ENCODE measurements around the gene CLEC16A.

CLEC16A gene

DNA sequence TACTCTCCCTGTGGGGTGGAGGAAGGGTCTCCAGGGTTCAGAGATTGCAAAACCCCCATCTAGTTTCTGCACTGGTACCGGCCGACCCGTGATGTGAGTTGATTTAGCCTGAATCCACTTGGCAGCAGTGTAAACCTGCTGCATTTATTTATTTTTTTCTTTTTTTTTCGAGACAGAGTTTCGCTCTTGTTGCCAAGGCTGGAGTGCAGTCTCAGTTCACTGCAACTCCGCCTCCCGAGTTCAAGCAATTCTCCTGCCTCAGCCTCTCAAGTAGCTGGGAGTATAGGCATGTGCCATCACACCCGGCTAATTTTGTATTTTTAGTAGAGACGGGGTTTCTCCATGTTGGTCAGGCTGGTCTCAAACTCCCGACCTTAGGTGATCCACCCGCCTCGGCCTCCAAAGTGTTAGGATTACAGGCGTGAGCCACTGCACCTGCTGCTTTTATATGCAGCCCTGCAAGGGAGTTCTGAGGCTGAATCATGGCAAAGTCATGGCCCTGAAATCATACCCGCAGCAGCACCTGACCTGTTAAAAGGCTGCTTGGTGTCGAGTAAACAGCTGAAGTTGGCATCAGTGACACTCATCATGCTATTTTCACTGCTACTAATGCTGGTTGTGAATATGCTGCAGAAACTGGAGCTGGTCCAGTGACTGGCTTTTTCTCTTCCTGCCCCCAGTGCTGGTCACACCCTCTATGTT lies 23.5 kb upstream of the CLEC16A start:
- Histone ChIP-seq H3K4me3 (replicated peaks; ENCODE audit: insufficient read depth, low read length) (no peak overlapping the region), H3K27me3 (ENCODE audit: insufficient read depth, poor library complexity, severe bottlenecking) (no peaks in the 10 kb centered on the region), H3K27ac (replicated peaks) (no peak overlapping the region)
- TF ChIP-seq, protein P1, sequence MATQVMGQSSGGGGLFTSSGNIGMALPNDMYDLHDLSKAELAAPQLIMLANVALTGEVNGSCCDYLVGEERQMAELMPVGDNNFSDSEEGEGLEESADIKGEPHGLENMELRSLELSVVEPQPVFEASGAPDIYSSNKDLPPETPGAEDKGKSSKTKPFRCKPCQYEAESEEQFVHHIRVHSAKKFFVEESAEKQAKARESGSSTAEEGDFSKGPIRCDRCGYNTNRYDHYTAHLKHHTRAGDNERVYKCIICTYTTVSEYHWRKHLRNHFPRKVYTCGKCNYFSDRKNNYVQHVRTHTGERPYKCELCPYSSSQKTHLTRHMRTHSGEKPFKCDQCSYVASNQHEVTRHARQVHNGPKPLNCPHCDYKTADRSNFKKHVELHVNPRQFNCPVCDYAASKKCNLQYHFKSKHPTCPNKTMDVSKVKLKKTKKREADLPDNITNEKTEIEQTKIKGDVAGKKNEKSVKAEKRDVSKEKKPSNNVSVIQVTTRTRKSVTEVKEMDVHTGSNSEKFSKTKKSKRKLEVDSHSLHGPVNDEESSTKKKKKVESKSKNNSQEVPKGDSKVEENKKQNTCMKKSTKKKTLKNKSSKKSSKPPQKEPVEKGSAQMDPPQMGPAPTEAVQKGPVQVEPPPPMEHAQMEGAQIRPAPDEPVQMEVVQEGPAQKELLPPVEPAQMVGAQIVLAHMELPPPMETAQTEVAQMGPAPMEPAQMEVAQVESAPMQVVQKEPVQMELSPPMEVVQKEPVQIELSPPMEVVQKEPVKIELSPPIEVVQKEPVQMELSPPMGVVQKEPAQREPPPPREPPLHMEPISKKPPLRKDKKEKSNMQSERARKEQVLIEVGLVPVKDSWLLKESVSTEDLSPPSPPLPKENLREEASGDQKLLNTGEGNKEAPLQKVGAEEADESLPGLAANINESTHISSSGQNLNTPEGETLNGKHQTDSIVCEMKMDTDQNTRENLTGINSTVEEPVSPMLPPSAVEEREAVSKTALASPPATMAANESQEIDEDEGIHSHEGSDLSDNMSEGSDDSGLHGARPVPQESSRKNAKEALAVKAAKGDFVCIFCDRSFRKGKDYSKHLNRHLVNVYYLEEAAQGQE (IDR thresholded peaks at IDR 0.05; ENCODE audit: insufficient replicate concordance, low read depth): no peak
- TF ChIP-seq POLR2AphosphoS5 (IDR thresholded peaks at IDR 0.05; ENCODE audit: low read depth) (no peak), GABPA (IDR thresholded peaks at IDR 0.05; ENCODE audit: low read depth) (no peak), SPI1 (IDR thresholded peaks at IDR 0.05; ENCODE audit: borderline replicate concordance, low read depth) (no peak)
- TF ChIP-seq, protein P2, sequence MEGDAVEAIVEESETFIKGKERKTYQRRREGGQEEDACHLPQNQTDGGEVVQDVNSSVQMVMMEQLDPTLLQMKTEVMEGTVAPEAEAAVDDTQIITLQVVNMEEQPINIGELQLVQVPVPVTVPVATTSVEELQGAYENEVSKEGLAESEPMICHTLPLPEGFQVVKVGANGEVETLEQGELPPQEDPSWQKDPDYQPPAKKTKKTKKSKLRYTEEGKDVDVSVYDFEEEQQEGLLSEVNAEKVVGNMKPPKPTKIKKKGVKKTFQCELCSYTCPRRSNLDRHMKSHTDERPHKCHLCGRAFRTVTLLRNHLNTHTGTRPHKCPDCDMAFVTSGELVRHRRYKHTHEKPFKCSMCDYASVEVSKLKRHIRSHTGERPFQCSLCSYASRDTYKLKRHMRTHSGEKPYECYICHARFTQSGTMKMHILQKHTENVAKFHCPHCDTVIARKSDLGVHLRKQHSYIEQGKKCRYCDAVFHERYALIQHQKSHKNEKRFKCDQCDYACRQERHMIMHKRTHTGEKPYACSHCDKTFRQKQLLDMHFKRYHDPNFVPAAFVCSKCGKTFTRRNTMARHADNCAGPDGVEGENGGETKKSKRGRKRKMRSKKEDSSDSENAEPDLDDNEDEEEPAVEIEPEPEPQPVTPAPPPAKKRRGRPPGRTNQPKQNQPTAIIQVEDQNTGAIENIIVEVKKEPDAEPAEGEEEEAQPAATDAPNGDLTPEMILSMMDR (IDR thresholded peaks at IDR 0.05; ENCODE audit: insufficient read depth, low read length): no peak
- no peak for DNase-seq (ENCODE audit: low read depth in 1 of 2, low spot score in 1 of 2)

DNA sequence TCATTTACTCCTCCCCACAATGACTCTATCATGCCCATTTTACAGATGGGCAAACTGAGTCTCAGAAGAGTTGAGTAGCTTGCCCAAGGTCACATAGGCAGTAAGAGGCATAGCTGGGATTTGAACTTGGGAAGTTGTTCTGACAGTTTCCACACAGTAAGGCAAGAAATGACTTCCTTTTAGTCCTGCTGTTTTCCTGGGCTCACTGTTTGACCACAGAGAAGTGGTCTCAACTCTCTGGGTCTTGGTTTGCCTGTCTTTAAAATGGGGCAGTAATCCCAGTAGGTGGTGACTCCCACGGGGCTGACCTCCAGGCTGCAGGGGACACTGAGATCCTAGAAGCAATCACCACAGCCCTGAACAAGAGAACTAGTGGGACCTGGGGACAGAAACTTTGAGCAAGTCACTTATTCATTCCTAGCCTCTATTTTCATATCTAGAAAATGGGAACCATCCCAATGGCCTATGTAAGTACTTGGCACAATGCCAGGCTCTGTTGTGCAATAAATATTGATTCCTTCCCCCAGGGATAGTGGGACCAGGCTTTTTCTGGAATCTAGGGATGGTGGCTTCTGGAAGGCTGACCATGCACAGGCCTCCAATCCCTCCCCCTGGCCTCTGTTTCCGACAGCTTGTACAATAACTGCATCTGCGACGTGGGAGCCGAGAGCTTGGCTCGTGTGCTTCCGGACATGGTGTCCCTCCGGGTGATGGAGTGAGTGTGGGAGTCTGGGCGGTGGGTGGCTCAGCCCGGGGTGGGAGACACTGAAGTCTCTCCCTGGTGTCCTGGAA lies 22.6 kb upstream of the CLEC16A start:
- Histone ChIP-seq H3K27ac (replicated peaks) (no peak overlapping the region), H3K4me3 (replicated peaks; ENCODE audit: insufficient read depth, low read length) (no peak overlapping the region), H3K27me3 (ENCODE audit: insufficient read depth, poor library complexity, severe bottlenecking) (no peaks in the 10 kb centered on the region)
- no peak for TF ChIP-seq POLR2AphosphoS5 (IDR thresholded peaks at IDR 0.05; ENCODE audit: low read depth)
- TF ChIP-seq, protein P2 (IDR thresholded peaks at IDR 0.05; ENCODE audit: insufficient read depth, low read length): no peak
- TF ChIP-seq, protein P1 (IDR thresholded peaks at IDR 0.05; ENCODE audit: insufficient replicate concordance, low read depth): no peak
- TF ChIP-seq SPI1 (IDR thresholded peaks at IDR 0.05; ENCODE audit: borderline replicate concordance, low read depth): no peak
- TF ChIP-seq GABPA (IDR thresholded peaks at IDR 0.05; ENCODE audit: low read depth): no peak
- no peak for DNase-seq (ENCODE audit: low read depth in 1 of 2, low spot score in 1 of 2)

DNA sequence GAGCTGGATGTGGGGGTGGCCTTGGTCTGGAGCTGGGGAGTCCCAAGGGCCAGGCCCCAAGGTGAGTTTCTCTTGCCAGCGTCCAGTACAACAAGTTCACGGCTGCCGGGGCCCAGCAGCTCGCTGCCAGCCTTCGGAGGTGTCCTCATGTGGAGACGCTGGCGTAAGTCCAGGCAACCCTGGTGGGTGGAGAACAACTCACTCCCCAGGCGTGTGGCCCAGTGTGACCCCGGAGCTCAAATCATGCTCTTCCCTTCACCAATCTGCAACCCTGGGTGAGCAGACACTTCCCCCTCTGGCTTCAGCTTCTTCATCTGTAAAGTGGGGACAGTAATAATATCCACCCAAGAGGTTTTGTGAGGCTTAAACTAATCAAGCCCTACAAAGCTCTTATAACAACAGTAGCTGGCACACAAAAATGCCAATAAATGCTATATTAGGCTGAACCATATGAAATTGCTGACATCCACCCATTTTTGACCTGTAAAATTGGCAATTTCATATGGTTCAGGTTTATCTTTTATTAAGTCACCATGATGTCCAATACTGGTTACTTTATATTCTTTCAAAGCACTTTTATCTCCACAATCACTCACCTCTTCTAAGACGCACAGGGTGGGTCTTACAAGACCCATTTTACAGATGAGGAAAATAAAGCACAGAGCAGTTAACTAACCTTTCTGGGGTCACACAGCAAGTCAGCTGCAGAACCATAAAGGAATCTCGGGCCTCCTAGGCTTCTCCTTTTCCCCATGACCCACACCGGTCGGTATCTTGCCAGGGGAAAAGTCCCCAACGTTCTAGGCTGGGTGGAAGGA lies 21.8 kb upstream of the CLEC16A start:
- Histone ChIP-seq H3K27me3 (ENCODE audit: insufficient read depth, poor library complexity, severe bottlenecking) (no peaks in the 10 kb centered on the region), H3K27ac (replicated peaks) (no peak overlapping the region), H3K4me3 (replicated peaks; ENCODE audit: insufficient read depth, low read length) (no peak overlapping the region)
- peak in 1 of 2 experiments; percentile 34 for DNase-seq (ENCODE audit: low read depth in 1 of 2, low spot score in 1 of 2)
- TF ChIP-seq, protein P1 (IDR thresholded peaks at IDR 0.05; ENCODE audit: insufficient replicate concordance, low read depth): no peak
- no peak for TF ChIP-seq POLR2AphosphoS5 (IDR thresholded peaks at IDR 0.05; ENCODE audit: low read depth)
- TF ChIP-seq, protein P2 (IDR thresholded peaks at IDR 0.05; ENCODE audit: insufficient read depth, low read length): no peak
- TF ChIP-seq GABPA (IDR thresholded peaks at IDR 0.05; ENCODE audit: low read depth): no peak
- no peak for TF ChIP-seq SPI1 (IDR thresholded peaks at IDR 0.05; ENCODE audit: borderline replicate concordance, low read depth)

Measured in HL-60 (cell line).